Measurements from ENCODE around the gene ZNF536.
"Not testable (repeated sequence)": the region's sequence is repeated elsewhere in the genome, so short reads cannot be mapped to it uniquely, and the experiment has no call there.

DNA sequence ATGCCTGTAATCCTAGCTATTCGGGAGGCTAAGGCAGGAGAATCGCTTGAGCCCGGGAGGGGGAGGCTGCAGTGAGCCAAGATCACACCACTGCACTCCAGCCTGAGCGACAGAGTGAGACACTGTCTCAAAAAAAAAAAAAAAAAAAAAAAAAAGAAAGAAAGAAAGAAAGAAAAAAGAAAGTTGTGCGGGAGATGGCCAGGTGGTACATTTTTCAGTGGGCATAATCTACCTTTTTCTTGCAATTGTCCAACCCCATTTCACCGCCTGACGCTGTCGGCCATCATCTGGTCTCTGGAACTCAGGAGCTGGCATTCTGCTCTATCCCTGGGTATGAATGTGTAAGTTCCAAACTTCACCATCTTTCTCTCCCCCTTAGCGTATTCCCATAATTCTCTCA lies 73.9 kb downstream of the ZNF536 start:
- not testable (repeated sequence) for TF ChIP-seq SMC3 (conservative IDR thresholded peaks at IDR 0.05; ENCODE audit: insufficient read depth, low read depth, low read length); TCF7L2 (IDR thresholded peaks at IDR 0.05; ENCODE audit: low read depth, low read length); BMI1 (IDR thresholded peaks at IDR 0.05; ENCODE audit: low read length); PRPF4 (IDR thresholded peaks at IDR 0.05; ENCODE audit: insufficient read depth, low read depth, low read length, poor library complexity, severe bottlenecking); NFIC (IDR thresholded peaks at IDR 0.05); FOXK1 (CRISPR knock-in tag; IDR thresholded peaks at IDR 0.05; ENCODE audit: borderline replicate concordance); ELF1 (tag; IDR thresholded peaks at IDR 0.05); ZNF24 (IDR thresholded peaks at IDR 0.05); RAD21 (CRISPR knock-in tag; conservative IDR thresholded peaks at IDR 0.05 in 1 of 2, IDR thresholded peaks at IDR 0.05 in 1 of 2); ZNF212 (CRISPR knock-in tag; IDR thresholded peaks at IDR 0.05)
- TF ChIP-seq, protein P1, sequence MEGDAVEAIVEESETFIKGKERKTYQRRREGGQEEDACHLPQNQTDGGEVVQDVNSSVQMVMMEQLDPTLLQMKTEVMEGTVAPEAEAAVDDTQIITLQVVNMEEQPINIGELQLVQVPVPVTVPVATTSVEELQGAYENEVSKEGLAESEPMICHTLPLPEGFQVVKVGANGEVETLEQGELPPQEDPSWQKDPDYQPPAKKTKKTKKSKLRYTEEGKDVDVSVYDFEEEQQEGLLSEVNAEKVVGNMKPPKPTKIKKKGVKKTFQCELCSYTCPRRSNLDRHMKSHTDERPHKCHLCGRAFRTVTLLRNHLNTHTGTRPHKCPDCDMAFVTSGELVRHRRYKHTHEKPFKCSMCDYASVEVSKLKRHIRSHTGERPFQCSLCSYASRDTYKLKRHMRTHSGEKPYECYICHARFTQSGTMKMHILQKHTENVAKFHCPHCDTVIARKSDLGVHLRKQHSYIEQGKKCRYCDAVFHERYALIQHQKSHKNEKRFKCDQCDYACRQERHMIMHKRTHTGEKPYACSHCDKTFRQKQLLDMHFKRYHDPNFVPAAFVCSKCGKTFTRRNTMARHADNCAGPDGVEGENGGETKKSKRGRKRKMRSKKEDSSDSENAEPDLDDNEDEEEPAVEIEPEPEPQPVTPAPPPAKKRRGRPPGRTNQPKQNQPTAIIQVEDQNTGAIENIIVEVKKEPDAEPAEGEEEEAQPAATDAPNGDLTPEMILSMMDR (IDR thresholded peaks at IDR 0.05 in 2 of 3, conservative IDR thresholded peaks at IDR 0.05 in 1 of 3; ENCODE audit: insufficient read depth in 2 of 3, low read depth in 1 of 3, low read length in 3 of 3): not testable (repeated sequence)
- TF ChIP-seq, protein P2, sequence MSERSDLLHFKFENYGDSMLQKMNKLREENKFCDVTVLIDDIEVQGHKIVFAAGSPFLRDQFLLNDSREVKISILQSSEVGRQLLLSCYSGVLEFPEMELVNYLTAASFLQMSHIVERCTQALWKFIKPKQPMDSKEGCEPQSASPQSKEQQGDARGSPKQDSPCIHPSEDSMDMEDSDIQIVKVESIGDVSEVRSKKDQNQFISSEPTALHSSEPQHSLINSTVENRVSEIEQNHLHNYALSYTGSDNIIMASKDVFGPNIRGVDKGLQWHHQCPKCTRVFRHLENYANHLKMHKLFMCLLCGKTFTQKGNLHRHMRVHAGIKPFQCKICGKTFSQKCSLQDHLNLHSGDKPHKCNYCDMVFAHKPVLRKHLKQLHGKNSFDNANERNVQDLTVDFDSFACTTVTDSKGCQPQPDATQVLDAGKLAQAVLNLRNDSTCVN (CRISPR knock-in tag; IDR thresholded peaks at IDR 0.05): not testable (repeated sequence)
- TF ChIP-seq, protein P3, sequence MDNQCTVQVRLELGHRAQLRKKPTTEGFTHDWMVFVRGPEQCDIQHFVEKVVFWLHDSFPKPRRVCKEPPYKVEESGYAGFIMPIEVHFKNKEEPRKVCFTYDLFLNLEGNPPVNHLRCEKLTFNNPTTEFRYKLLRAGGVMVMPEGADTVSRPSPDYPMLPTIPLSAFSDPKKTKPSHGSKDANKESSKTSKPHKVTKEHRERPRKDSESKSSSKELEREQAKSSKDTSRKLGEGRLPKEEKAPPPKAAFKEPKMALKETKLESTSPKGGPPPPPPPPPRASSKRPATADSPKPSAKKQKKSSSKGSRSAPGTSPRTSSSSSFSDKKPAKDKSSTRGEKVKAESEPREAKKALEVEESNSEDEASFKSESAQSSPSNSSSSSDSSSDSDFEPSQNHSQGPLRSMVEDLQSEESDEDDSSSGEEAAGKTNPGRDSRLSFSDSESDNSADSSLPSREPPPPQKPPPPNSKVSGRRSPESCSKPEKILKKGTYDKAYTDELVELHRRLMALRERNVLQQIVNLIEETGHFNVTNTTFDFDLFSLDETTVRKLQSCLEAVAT (IDR thresholded peaks at IDR 0.05): not testable (repeated sequence)
